ENCODE measurements around the gene MLXIPL. TPM values are rescaled to one million over a fixed set of nuclear protein-coding genes. Genes with fewer than 3 reads are reported as not detected.

The MLXIPL gene
- total and polyA plus RNA-seq, 2 of the 8 experiments (the other 6 are each of a cell fraction or from before 2014, with no cell fraction given) = 9.4 to 10.6 TPM

DNA sequence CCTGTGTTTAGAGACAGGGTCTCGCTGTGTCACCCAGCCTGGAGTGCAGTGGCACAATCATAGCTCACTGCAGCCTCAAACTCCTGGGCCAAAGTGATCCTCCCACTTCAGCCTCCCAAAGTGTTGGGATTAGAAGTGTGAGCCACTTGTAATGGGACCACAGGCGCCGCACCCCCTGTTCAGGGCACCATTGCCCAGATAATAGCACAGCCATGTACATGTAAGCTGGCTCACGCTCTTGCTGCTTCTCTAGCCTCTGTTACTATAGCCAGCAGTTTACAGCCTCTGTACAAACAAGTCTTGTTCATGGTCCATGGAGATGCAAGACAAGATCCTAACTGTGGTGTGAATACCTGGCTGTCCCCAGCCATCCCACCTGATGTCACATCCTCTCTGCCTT lies 4.2 kb upstream of the MLXIPL start:
- ChIA-PET POLR2A (ENCODE audit: partially characterized antibody) (interaction anchor here (1.0 to 1.5 kb wide), 5 partner anchors 9 to 91 kb away, joined by 3 to 4 read pairs (median 3); partner anchors contain the start of gene STX1A), CTCF (ENCODE audit: partially characterized antibody) (interaction anchor here (0.6 to 7.9 kb wide), 20 partner anchors 9 to 547 kb away, joined by 3 to 136 read pairs (median 5); partner anchors contain the start of genes STX1A and VPS37D)
- no peak overlapping the region for H4K5ac ChIP-seq (ENCODE audit: insufficient read length, low read depth, low read length)
- TF ChIP-seq BACH1 (IDR thresholded peaks at IDR 0.05; ENCODE audit: low read length) = no peak
- no peak for TF ChIP-seq YY1 (IDR thresholded peaks at IDR 0.05; ENCODE audit: low read depth, low read length)
- TF ChIP-seq POU5F1 (IDR thresholded peaks at IDR 0.05; ENCODE audit: low read depth, low read length) = no peak
- TF ChIP-seq, protein P1, sequence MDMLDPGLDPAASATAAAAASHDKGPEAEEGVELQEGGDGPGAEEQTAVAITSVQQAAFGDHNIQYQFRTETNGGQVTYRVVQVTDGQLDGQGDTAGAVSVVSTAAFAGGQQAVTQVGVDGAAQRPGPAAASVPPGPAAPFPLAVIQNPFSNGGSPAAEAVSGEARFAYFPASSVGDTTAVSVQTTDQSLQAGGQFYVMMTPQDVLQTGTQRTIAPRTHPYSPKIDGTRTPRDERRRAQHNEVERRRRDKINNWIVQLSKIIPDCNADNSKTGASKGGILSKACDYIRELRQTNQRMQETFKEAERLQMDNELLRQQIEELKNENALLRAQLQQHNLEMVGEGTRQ (IDR thresholded peaks at IDR 0.05; ENCODE audit: low read length) = no peak
- no peak for TF ChIP-seq TAF1 (IDR thresholded peaks at IDR 0.05; ENCODE audit: low read depth, low read length)
- no peak for TF ChIP-seq CTBP2 (IDR thresholded peaks at IDR 0.05; ENCODE audit: borderline replicate concordance, insufficient read depth, insufficient read length, low read length)
- TF ChIP-seq, protein P2, sequence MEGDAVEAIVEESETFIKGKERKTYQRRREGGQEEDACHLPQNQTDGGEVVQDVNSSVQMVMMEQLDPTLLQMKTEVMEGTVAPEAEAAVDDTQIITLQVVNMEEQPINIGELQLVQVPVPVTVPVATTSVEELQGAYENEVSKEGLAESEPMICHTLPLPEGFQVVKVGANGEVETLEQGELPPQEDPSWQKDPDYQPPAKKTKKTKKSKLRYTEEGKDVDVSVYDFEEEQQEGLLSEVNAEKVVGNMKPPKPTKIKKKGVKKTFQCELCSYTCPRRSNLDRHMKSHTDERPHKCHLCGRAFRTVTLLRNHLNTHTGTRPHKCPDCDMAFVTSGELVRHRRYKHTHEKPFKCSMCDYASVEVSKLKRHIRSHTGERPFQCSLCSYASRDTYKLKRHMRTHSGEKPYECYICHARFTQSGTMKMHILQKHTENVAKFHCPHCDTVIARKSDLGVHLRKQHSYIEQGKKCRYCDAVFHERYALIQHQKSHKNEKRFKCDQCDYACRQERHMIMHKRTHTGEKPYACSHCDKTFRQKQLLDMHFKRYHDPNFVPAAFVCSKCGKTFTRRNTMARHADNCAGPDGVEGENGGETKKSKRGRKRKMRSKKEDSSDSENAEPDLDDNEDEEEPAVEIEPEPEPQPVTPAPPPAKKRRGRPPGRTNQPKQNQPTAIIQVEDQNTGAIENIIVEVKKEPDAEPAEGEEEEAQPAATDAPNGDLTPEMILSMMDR (IDR thresholded peaks at IDR 0.05; ENCODE audit: control extremely low read depth in 1 of 3, insufficient read depth in 1 of 3, low read depth in 1 of 3, low read length in 3 of 3) = no peak
- TF ChIP-seq BCL11A (IDR thresholded peaks at IDR 0.05; ENCODE audit: low read depth in 2 of 2, low read length in 2 of 2) = no peak
- TF ChIP-seq EP300 (IDR thresholded peaks at IDR 0.05; ENCODE audit: borderline replicate concordance in 1 of 2, low read depth in 2 of 2, low read length in 2 of 2) = no peak

More for the DNA sequence above, 4.2 kb upstream of the MLXIPL start:
- peaks cover 0 to 7% (median 7%) of the 10 kb centered on the region in 4 experiments; a peak in 5 of 7 replicates for H3K27me3 ChIP-seq (replicated peaks in 1 of 4; ENCODE audit: control insufficient read depth in 3 of 4, extremely low read depth in 1 of 4, insufficient read depth in 3 of 4, low read length in 3 of 4)
- no peak overlapping the region for H2BK20ac ChIP-seq (ENCODE audit: low read length)
- H4K8ac ChIP-seq (ENCODE audit: extremely low read depth, insufficient read depth, low read length) = no peak overlapping the region; the same call in 1 of the 2 replicates
- no peaks in the 10 kb centered on the region for H3K36me3 ChIP-seq (ENCODE audit: control insufficient read depth in 2 of 4, insufficient read depth in 4 of 4, low read length in 3 of 4)
- no peak overlapping the region for H3K4me2 ChIP-seq (ENCODE audit: insufficient read depth in 1 of 2, low read depth in 2 of 2, low read length in 2 of 2)
- H3K4me1 ChIP-seq (replicated peaks in 1 of 4; ENCODE audit: control insufficient read depth in 3 of 4, insufficient read depth in 4 of 4, low read length in 3 of 4) = peaks cover 0 to 4% (median 1%) of the 10 kb centered on the region in 4 experiments; a peak in 4 of 7 replicates
- H3K56ac ChIP-seq (replicated peaks; ENCODE audit: insufficient read length, low read depth, low read length) = no peak overlapping the region
- FAIRE-seq (no peak), DNase-seq (ENCODE audit: low read depth in 1 of 2, low spot score in 2 of 2) (no peak)
- no peak overlapping the region for H3K23ac ChIP-seq (ENCODE audit: insufficient read length)
- H3K18ac ChIP-seq (ENCODE audit: extremely low read depth, low read length) = no peak overlapping the region
- no peak overlapping the region for H3K9ac ChIP-seq (replicated peaks in 1 of 4; ENCODE audit: extremely low read depth in 1 of 4, low read depth in 3 of 4, low read length in 3 of 4)
- H3K27ac ChIP-seq (ENCODE audit: low read depth, low read length) = no peak overlapping the region
- H3K23me2 ChIP-seq (ENCODE audit: low read depth, low read length) = peaks cover 7% of the 10 kb centered on the region; the same call in 1 of the 2 replicates
- WGBS, 2 experiments (ENCODE audit: extremely low coverage in 1 of 2, insufficient coverage in 1 of 2, insufficient read length in 1 of 2, insufficient replicate concordance in 2 of 2, low coverage in 1 of 2, low lambda C conversion rate in 2 of 2, missing lambda C conversion rate in 1 of 2) = 80% methylated on average over 4 of the region's 4 CpGs; no CpG with 5 or more reads in 1 of the 2 experiments
- H3K9me3 ChIP-seq (ENCODE audit: insufficient read depth in 2 of 2, low read depth in 1 of 2, low read length in 1 of 2) = no peaks in the 10 kb centered on the region
- H2AFZ ChIP-seq (ENCODE audit: low read length) = no peak overlapping the region
- no peaks in the 10 kb centered on the region for H3K79me1 ChIP-seq (ENCODE audit: low read depth, low read length)
- H3K79me2 ChIP-seq (ENCODE audit: control insufficient read depth in 1 of 2, insufficient read depth in 2 of 2, low read length in 2 of 2) = no peaks in the 10 kb centered on the region
- no peak overlapping the region for H2BK5ac ChIP-seq (ENCODE audit: low read depth, low read length)
- no peak overlapping the region for H2BK12ac ChIP-seq (ENCODE audit: low read depth, low read length)
- H2BK120ac ChIP-seq (replicated peaks; ENCODE audit: low read depth, low read length) = no peak overlapping the region
- H3K4ac ChIP-seq (replicated peaks; ENCODE audit: insufficient read length, low read depth, low read length) = no peak overlapping the region
- no peak overlapping the region for H3K14ac ChIP-seq (ENCODE audit: insufficient read length)
- H4K91ac ChIP-seq (replicated peaks; ENCODE audit: insufficient read length, low read length) = no peak overlapping the region
- peaks cover 0 to 3% of the 10 kb centered on the region in 2 experiments for H4K20me1 ChIP-seq (replicated peaks in 1 of 2; ENCODE audit: control insufficient read depth in 1 of 2, insufficient read depth in 2 of 2, low read length in 2 of 2)
- no peak overlapping the region for H3K4me3 ChIP-seq (ENCODE audit: extremely low read depth in 1 of 4, insufficient read depth in 2 of 4, low read depth in 3 of 4, low read length in 4 of 4)
- H2AK5ac ChIP-seq (ENCODE audit: low read depth, low read length) = no peak overlapping the region; the same call in 1 of the 2 replicates
- H2BK15ac ChIP-seq (ENCODE audit: low read length) = peak overlapping the region; percentile 92; the same call in 1 of the 2 replicates
